ENCODE data around the gene NXPH1.
A peak's percentile ranks its signal among the peaks of the same experiment; 100 is the strongest.

NXPH1 gene

GRCh38 chr7:8433477-8434289, at the start of gene NXPH1:
Gene NXPH1 (plus strand): TSS chr7:8433609.
- no peak for DNase-seq

- DNase-seq = no peak
Observed at GRCh38 chr7:8384901-8385300, 48.5 kb upstream of the NXPH1 start.

- DNase-seq = peak; percentile 4
Observed at GRCh38 chr7:8386926-8387550, 46.4 kb upstream of the NXPH1 start.

- no peak for DNase-seq
Observed at GRCh38 chr7:8387551-8388256, 45.7 kb upstream of the NXPH1 start.

GRCh38 chr7:8388257-8388625, 45.2 kb upstream of the NXPH1 start:
- no peak for DNase-seq

- no peak for DNase-seq
Observed at GRCh38 chr7:8389593-8390261, 43.7 kb upstream of the NXPH1 start.

- no peak for DNase-seq
Observed at GRCh38 chr7:8390262-8390626, 43.2 kb upstream of the NXPH1 start.

GRCh38 chr7:8391353-8392062, 41.9 kb upstream of the NXPH1 start:
- DNase-seq = no peak

- no peak for DNase-seq
Observed at GRCh38 chr7:8396294-8396693, 37.1 kb upstream of the NXPH1 start.

- DNase-seq = no peak
Observed at GRCh38 chr7:8408871-8409270, 24.5 kb upstream of the NXPH1 start.

GRCh38 chr7:8411103-8411502, 22.3 kb upstream of the NXPH1 start:
- no peak for DNase-seq

- DNase-seq = no peak
Observed at GRCh38 chr7:8413600-8413999, 19.8 kb upstream of the NXPH1 start.

- peak; percentile 52 for DNase-seq
Observed at GRCh38 chr7:8418629-8419245, 14.7 kb upstream of the NXPH1 start.

- DNase-seq = no peak
Observed at GRCh38 chr7:8422177-8422576, 11.2 kb upstream of the NXPH1 start.

- no peak for DNase-seq
Observed at GRCh38 chr7:8423057-8423456, 10.4 kb upstream of the NXPH1 start.

GRCh38 chr7:8425223-8425622, 8.2 kb upstream of the NXPH1 start:
- DNase-seq = no peak

GRCh38 chr7:8430643-8431042, 2.8 kb upstream of the NXPH1 start:
- no peak for DNase-seq

GRCh38 chr7:8434290-8435002, 1.0 kb downstream of the NXPH1 start:
- DNase-seq = no peak

- no peak for DNase-seq
Observed at GRCh38 chr7:8435095-8435494, 1.7 kb downstream of the NXPH1 start.

- DNase-seq = no peak
Observed at GRCh38 chr7:8435590-8436545, 2.5 kb downstream of the NXPH1 start.
